GM18907 (cell line): Measurements from ENCODE around the gene CYP3A7.
"Not testable (repeated sequence)": the region's sequence is repeated elsewhere in the genome, so short reads cannot be mapped to it uniquely, and the experiment has no call there.

Experiments
- ATAC-seq: cut with Tn5 transposase; IDR thresholded peaks from one replicate; pipeline ENCODE4 v1.9.1; 2021; ENCODE audit warnings: mild to moderate bottlenecking, moderate library complexity; ENCODE audit not compliant: unreplicated experiment

CYP3A7 gene

GRCh38 chr7:99742737-99743394 lies 7.9 kb upstream of the CYP3A7 start:
- ATAC-seq: no peak

GRCh38 chr7:99741441-99741795 lies 6.4 kb upstream of the CYP3A7 start:
- ATAC-seq: no peak

- no peak for ATAC-seq
Measured at GRCh38 chr7:99740573-99741440, 5.8 kb upstream of the CYP3A7 start.

- ATAC-seq: no peak
Measured at GRCh38 chr7:99739699-99740572, 4.9 kb upstream of the CYP3A7 start.

- ATAC-seq: no peak
Measured at GRCh38 chr7:99737726-99738125, 2.7 kb upstream of the CYP3A7 start.

GRCh38 chr7:99736667-99737066 lies 1.7 kb upstream of the CYP3A7 start:
- not testable (repeated sequence) for ATAC-seq

- no peak for ATAC-seq
Measured at GRCh38 chr7:99733448-99733847, 1.5 kb downstream of the CYP3A7 start.

GRCh38 chr7:99733003-99733402 lies 2.0 kb downstream of the CYP3A7 start:
- no peak for ATAC-seq

GRCh38 chr7:99731638-99732374 lies 3.2 kb downstream of the CYP3A7 start:
- no peak for ATAC-seq

- no peak for ATAC-seq
Measured at GRCh38 chr7:99730992-99731391, 4.0 kb downstream of the CYP3A7 start.

GRCh38 chr7:99730238-99730810 lies 4.7 kb downstream of the CYP3A7 start:
- ATAC-seq: no peak

GRCh38 chr7:99729486-99730237 lies 5.3 kb downstream of the CYP3A7 start:
- ATAC-seq: no peak

- no peak for ATAC-seq
Measured at GRCh38 chr7:99728615-99729014, 6.4 kb downstream of the CYP3A7 start.

GRCh38 chr7:99723201-99723600 lies 11.8 kb downstream of the CYP3A7 start:
- ATAC-seq: not testable (repeated sequence)

- no peak for ATAC-seq
Measured at GRCh38 chr7:99720800-99721595, 14.0 kb downstream of the CYP3A7 start.

GRCh38 chr7:99719996-99720769 lies 14.8 kb downstream of the CYP3A7 start:
- no peak for ATAC-seq

GRCh38 chr7:99713995-99714570 lies 20.9 kb downstream of the CYP3A7 start:
- no peak for ATAC-seq
